ENCODE measurements around the gene FAM81A.
A peak's percentile ranks its signal among the peaks of the same experiment; 100 is the strongest.
"Not testable (repeated sequence)": the region's sequence is repeated elsewhere in the genome, so short reads cannot be mapped to it uniquely, and the experiment has no call there.

Gene FAM81A

GRCh38 chr15:59489485-59489884, 51.5 kb downstream of the FAM81A start:
- not testable (repeated sequence) for DNase-seq

GRCh38 chr15:59491062-59491461, 53.1 kb downstream of the FAM81A start:
- no peak for DNase-seq

GRCh38 chr15:59492389-59493377, 54.7 kb downstream of the FAM81A start:
- DNase-seq: peak in 12 of 14 donors; percentile 15 to 62 (median 40)

GRCh38 chr15:59501597-59501996, 63.6 kb downstream of the FAM81A start:
- no peak for DNase-seq

DNA sequence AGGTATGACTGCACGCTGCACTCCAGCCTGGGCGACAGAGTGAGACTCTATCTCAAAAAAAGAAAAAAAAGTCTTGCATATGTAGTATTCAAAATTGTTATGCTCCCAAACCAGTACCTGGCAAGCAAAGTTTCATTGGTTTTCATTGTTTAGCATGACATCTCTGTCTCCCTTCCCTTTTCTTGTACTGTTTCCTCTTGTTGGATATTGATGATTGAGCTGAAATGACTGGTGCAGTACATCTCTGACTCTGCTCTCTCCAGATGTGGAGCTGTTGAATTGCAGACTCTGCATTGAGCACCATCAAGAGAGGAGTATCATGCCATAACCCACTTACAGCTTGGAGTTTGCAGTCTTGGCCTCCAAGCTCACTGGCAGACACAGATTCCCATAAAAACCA, 77.2 kb downstream of the FAM81A start:
- DNase-seq: no peak

DNA sequence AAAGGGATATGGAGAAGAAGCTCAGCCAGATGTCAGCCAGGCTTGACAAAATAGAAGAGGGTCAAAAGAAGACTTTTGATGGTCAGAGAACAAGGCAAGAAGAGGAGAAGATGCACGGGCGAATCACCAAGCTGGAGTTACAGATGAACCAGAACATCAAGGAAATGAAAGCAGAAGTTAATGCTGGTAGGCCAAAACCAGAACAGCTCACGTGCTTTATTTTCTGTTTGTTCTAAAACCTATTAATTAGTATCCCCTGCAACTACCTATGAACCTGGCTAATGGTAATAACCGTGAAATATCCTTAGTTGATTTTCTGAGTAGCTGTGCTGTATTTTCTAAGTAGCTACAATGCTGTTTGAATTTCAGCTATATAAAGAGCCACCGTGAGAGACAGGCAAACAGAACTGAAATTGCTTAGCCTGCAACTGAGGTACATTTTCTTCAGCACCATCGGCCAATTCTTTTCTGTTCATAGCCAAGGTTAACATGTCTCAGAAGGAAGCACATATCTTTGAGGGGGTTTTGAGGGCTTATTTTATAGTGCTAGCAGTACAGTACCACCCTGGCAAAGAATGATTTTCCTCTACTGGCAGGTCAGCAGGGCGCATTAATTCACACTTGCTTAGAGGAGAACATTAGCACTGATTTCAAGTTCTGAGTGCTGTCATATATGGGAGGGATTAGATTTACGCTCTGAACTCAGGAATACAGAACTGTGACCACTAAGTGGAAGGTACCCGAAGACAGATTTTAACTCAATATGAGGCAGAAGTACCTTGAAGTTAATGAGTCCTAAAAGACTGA, 78.9 kb downstream of the FAM81A start:
- no peak for DNase-seq

DNA sequence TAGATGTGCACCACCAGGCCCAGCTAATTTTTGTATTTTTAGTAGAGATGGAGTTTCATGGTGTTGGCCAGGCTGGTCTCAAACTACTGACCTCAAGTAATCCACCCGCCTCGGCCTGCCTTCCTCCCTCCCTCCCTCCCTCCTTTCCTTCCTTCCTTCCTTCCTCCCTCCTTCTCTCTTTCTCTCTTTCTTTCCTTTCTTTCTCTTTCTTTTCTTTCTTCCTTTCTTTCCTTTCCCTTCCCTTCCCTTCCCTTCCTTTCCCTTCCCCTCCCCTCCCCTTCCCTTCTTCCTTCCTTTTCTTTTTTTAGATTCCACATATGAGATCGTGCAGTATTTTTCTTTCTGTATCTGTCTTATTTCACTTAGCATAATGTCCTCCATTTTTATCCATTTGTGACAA, 81.3 kb downstream of the FAM81A start:
- no peak for DNase-seq

DNA sequence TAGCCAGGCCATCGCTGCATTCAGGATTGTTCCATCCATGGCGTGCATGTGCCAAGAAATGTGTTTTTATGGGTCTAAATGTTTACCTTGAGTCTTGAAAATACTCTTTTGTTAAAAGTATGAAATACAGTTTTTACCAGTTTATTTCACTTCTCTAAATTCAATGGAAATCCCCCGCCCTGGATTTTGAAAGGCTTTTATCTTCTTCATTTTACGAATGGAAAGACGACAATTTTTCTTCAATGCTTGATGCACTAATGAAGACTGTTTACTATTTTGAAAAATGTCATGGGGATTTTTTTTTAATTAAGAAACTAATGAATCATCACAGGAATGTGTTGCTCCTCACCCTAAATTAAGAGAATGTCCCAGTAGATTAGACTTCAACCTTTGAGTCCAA, 83.5 kb downstream of the FAM81A start:
- DNase-seq: no peak

- DNase-seq: no peak
Observed at GRCh38 chr15:59522988-59523461, 85.0 kb downstream of the FAM81A start.

GRCh38 chr15:59523702-59524101, 85.7 kb downstream of the FAM81A start:
- DNase-seq: no peak

DNA sequence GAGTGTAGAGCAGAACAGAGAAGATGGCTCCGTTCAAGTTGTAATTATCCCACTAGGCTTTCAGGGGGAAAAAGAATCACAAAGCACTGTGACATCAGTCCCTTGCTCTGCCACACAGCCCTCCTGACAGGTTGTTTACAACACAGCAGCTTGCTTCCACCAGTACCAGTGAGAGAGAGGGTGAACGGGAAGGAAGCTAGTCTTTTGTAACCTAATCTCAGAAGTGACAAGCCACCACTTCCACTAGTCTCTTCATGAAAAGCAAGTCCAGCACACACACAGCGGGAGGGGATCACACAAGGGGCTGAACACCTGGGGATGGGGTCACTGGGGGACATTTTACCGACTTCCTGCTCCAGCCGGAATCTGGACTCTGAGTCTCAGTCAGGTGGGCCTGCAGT, 86.3 kb downstream of the FAM81A start:
- no peak for DNase-seq

DNA sequence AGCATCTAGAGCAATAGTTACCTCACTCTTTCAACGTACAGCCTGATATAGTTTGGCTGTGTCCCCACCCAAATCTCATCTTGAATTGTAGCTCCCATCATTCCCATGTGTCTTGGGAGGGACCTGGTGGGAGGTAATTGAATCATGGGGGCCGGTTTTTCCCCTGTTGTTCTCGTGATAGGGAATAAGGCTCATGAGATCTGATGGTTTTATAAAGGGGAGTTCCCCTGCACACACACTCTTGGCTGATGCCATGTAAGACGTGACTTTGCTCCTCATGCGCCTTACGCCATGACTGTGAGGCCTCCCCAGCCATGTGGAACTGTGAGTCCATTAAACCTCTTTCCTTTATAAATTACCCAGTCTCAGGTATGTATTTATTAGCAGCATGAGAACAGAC, 88.5 kb downstream of the FAM81A start:
- DNase-seq: not testable (repeated sequence)

- DNase-seq: no peak
Observed at GRCh38 chr15:59528429-59528828, 90.4 kb downstream of the FAM81A start.

DNA sequence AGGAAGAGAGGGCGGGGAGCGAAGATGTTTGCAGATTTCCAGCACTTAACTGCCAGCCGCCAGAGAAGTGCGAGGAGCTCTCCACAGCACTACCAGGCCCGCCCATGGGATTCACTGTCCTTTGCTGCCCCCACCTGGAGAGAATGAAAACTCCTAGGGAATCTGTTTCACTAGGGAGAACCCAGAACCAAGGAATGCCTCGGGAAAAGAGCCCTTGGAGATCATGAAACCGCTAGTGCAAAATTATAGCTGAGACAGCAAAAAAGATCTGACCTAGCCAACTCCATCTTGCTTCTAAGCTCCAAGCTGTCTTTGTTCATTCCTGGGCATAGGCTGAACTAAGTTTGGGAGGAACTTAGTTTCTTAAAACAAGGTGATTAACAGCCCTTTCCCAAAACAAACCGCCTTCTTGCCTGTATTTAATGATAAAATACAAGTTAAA, 91.0 kb downstream of the FAM81A start:
- peak; percentile 7 to 80 (median 54) for DNase-seq

- DNase-seq: no peak
Observed at GRCh38 chr15:59531066-59531675, 93.2 kb downstream of the FAM81A start.

- DNase-seq: no peak
Observed at GRCh38 chr15:59532770-59533379, 94.9 kb downstream of the FAM81A start.

DNA sequence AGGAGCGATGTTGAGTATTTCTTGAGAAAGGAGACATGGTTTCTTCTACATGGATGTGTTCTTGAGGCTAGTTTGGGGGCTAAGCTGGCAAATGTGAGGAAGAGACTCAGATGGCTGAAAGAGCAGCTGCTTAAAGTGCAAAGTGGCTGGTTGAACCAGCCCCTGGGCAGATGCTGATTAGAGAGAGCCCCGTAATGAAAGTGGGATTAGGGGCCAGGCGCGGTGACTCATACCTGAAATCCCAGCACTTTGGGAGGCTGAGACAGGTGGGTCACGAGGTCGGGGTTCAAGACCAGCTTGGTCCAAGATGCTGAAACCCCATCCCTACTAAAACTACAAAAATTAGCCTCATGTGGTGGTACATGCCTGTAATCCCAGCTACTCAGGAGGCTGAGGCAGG, 98.6 kb downstream of the FAM81A start:
- DNase-seq: no peak

- DNase-seq: no peak
Observed at GRCh38 chr15:59537403-59537802, 99.4 kb downstream of the FAM81A start.

GRCh38 chr15:59538494-59538893, 100.5 kb downstream of the FAM81A start:
- DNase-seq: no peak

- no peak for DNase-seq
Observed at GRCh38 chr15:59539799-59540198, 101.8 kb downstream of the FAM81A start.

DNA sequence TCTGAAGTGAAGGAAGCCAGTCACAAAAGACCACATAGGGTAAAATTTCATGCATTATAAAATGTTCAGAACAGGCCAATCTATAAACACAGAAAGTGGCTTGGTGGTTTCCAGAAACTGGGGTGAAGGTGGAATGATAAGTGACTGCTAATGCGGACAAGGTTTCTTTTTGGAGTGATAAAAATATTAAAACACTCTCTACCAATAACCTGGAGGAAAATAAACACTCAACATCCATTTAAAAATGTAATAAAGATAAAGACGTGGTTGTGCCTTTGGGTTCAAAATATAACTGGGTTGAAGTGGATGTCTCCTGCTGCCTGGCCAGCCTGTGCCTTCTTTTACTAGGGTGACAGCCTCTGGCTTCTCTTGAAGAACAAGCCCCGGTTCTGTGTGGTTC, 102.7 kb downstream of the FAM81A start:
- no peak for DNase-seq

GRCh38 chr15:59541750-59542149, 103.8 kb downstream of the FAM81A start:
- no peak for DNase-seq
